Measurements from ENCODE around the gene ALK.
A peak's percentile ranks its signal among the peaks of the same experiment; 100 is the strongest.

Gene ALK

GRCh38 chr2:29638641-29639040 is 282.7 kb downstream of the ALK start:
- no peak overlapping the region for H3K4me3 ChIP-seq (ENCODE audit: low read length)
- H3K36me3 ChIP-seq (ENCODE audit: control insufficient read depth, insufficient read depth, low read length), result no peaks in the 10 kb centered on the region
- H3K4me1 ChIP-seq (ENCODE audit: control insufficient read depth, insufficient read depth, low read length), result no peaks in the 10 kb centered on the region
- H3K9ac ChIP-seq (ENCODE audit: low read length), result no peak overlapping the region
- H3K27me3 ChIP-seq (ENCODE audit: control insufficient read depth, insufficient read depth, low read length), result no peaks in the 10 kb centered on the region
- H3K27ac ChIP-seq (ENCODE audit: low read depth, low read length), result no peak overlapping the region

GRCh38 chr2:29634916-29635315 is 286.5 kb downstream of the ALK start:
- Histone ChIP-seq H3K9ac (ENCODE audit: low read length) (no peak overlapping the region), H3K4me1 (ENCODE audit: control insufficient read depth, insufficient read depth, low read length) (no peaks in the 10 kb centered on the region), H3K4me3 (ENCODE audit: low read length) (no peak overlapping the region), H3K36me3 (ENCODE audit: control insufficient read depth, insufficient read depth, low read length) (no peaks in the 10 kb centered on the region), H3K27me3 (ENCODE audit: control insufficient read depth, insufficient read depth, low read length) (no peaks in the 10 kb centered on the region), H3K27ac (ENCODE audit: low read depth, low read length) (no peak overlapping the region)

DNA sequence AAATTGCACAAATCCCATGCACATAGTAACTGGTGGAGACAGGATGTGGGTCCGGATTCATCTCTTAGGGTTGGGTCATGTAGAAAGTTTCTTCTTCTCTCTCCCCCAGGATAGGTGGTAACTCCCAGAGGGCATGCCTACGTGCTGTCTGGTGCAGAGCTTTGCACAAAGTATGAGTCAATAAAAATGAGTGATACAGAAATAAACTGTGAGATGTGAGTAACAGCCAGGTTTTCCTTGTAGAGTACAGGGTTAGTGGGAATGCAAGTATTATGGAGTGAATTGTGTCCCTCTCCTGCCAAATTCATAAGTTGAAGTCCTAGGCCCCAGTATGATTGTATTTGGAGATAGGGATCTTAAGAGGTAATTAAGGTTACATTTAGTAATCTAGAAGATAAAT is 289.4 kb downstream of the ALK start:
- Histone ChIP-seq H3K4me1 (ENCODE audit: control insufficient read depth, insufficient read depth, low read length) (peaks cover 4% of the 10 kb centered on the region), H3K27me3 (ENCODE audit: control insufficient read depth, insufficient read depth, low read length) (no peaks in the 10 kb centered on the region), H3K4me3 (ENCODE audit: low read length) (no peak overlapping the region), H3K36me3 (ENCODE audit: control insufficient read depth, insufficient read depth, low read length) (no peaks in the 10 kb centered on the region), H3K27ac (ENCODE audit: low read depth, low read length) (no peak overlapping the region), H3K9ac (ENCODE audit: low read length) (no peak overlapping the region)

DNA sequence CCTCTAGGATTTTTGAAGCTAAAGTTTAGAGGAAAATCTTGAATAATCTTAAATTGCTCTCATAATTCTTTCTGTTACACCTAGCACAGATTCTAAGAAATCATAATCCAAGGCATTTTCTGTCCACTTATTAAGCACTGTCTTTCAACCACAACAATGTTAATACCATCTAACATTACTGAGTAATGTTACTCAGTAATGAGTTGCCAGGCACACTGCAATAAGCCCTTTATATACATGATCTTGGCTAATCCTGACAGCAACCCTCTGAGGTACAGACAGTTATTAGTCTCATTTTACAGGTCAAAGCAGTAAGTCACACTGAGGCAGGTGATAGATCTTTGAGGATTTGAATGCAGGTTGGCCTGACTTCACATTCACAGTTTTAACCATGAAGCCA is 291.9 kb downstream of the ALK start:
- H3K36me3 ChIP-seq (ENCODE audit: control insufficient read depth, insufficient read depth, low read length), result no peaks in the 10 kb centered on the region
- H3K9ac ChIP-seq (ENCODE audit: low read length), result no peak overlapping the region
- H3K4me3 ChIP-seq (ENCODE audit: low read length), result no peak overlapping the region
- no peaks in the 10 kb centered on the region for H3K27me3 ChIP-seq (ENCODE audit: control insufficient read depth, insufficient read depth, low read length)
- peaks cover 4% of the 10 kb centered on the region for H3K4me1 ChIP-seq (ENCODE audit: control insufficient read depth, insufficient read depth, low read length)
- no peak overlapping the region for H3K27ac ChIP-seq (ENCODE audit: low read depth, low read length)

DNA sequence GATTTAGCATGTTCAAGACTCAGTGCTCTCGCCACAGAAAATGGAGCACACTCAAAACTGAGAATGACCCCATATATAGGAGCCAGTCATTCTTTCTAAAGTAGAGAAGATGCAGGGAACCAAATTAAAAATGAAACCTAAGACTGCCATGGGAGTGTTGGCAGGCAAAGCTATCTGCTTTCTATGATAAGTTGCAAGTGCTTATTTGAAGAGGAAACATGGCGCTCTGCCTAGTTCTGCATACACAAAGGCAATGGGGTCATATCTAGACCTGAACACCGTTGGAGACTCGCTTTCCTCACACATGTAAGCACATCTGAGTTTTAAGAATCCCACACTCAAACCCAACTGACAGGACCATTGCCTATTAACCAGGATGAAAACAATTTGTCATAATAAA is 292.5 kb downstream of the ALK start:
- Histone ChIP-seq H3K4me3 (ENCODE audit: low read length) (no peak overlapping the region), H3K27ac (ENCODE audit: low read depth, low read length) (peak overlapping the region; percentile 8), H3K27me3 (ENCODE audit: control insufficient read depth, insufficient read depth, low read length) (no peaks in the 10 kb centered on the region), H3K4me1 (ENCODE audit: control insufficient read depth, insufficient read depth, low read length) (peaks cover 4% of the 10 kb centered on the region), H3K36me3 (ENCODE audit: control insufficient read depth, insufficient read depth, low read length) (no peaks in the 10 kb centered on the region), H3K9ac (ENCODE audit: low read length) (no peak overlapping the region)

DNA sequence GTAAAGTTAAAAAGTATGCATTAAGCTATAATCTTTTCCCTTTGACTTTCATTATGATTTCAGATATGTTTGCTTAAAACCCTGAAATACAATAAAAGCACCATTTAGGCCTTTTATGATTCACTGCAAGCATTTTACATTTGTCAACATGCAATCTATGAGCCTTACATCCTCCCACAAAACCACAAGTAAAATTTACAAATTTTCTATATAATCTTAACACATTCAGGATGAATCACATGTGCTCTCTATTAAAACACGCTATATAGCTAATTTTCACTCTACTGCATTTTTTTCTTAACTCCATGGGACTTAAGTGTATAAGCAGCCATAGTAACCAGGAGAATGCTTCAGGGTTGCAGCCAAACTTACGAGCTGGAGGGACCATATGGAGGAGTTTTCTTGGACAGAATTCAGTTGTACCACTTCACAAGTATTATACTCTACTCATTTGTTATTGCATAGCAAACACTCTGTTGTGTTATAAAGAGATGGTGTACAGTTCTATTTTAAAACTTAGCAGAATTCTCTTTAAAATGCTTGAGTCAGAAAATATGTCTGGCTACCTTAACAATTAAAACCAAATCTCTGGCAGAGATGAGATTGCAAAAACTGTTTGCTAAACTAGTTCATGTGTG is 293.2 kb downstream of the ALK start:
- no peak overlapping the region for H3K4me3 ChIP-seq (ENCODE audit: low read length)
- H3K9ac ChIP-seq (ENCODE audit: low read length), result no peak overlapping the region
- peak overlapping the region; percentile 8 for H3K27ac ChIP-seq (ENCODE audit: low read depth, low read length)
- peaks cover 4% of the 10 kb centered on the region for H3K4me1 ChIP-seq (ENCODE audit: control insufficient read depth, insufficient read depth, low read length)
- H3K36me3 ChIP-seq (ENCODE audit: control insufficient read depth, insufficient read depth, low read length), result no peaks in the 10 kb centered on the region
- H3K27me3 ChIP-seq (ENCODE audit: control insufficient read depth, insufficient read depth, low read length), result no peaks in the 10 kb centered on the region

DNA sequence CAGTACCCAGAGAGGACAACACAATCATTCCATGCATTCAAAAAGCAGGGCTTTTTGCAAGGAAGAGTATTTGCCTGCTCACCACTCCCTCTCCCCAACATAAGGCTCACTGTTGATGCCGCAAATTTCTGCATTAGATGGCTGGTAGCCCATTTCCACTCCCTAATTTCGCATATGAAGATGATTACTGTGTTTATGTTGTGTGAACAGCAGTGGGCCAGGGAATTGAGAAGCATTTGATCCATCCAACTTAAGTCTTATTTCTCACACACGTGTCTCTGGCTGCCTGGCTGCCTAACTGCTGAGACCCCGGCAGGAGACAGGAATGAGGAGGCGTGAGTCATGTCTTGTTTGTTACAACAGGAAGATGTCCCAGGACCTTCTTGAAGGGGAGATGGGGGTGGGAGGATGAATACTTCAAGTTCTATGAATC is 294.1 kb downstream of the ALK start:
- no peak overlapping the region for H3K27ac ChIP-seq (ENCODE audit: low read depth, low read length)
- no peaks in the 10 kb centered on the region for H3K36me3 ChIP-seq (ENCODE audit: control insufficient read depth, insufficient read depth, low read length)
- H3K4me1 ChIP-seq (ENCODE audit: control insufficient read depth, insufficient read depth, low read length), result peaks cover 4% of the 10 kb centered on the region
- H3K4me3 ChIP-seq (ENCODE audit: low read length), result no peak overlapping the region
- H3K9ac ChIP-seq (ENCODE audit: low read length), result no peak overlapping the region
- no peaks in the 10 kb centered on the region for H3K27me3 ChIP-seq (ENCODE audit: control insufficient read depth, insufficient read depth, low read length)

DNA sequence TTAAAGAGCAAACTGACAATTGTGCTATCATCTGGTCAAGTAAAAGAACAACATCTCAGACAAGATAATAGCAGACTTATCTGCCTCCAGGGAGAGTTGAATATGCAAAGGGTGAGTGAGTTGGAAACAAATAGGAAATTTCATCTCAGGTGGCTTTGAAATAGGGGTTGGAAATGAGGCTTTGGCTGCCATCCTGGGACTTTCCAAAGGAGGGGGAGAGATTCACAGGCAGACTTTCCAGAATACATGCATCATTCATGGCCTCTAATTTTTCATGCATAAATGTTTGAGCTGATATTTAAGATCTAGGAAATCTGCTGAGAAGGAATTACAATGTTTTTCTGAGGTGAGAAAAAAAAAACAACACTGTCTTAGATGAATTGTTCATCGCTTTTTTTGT is 300.5 kb downstream of the ALK start:
- Histone ChIP-seq H3K36me3 (ENCODE audit: control insufficient read depth, insufficient read depth, low read length) (no peaks in the 10 kb centered on the region), H3K4me3 (ENCODE audit: low read length) (no peak overlapping the region), H3K27ac (ENCODE audit: low read depth, low read length) (no peak overlapping the region), H3K4me1 (ENCODE audit: control insufficient read depth, insufficient read depth, low read length) (no peaks in the 10 kb centered on the region), H3K9ac (ENCODE audit: low read length) (no peak overlapping the region), H3K27me3 (ENCODE audit: control insufficient read depth, insufficient read depth, low read length) (no peaks in the 10 kb centered on the region)

GRCh38 chr2:29619689-29620088 is 301.7 kb downstream of the ALK start:
- Histone ChIP-seq H3K27ac (ENCODE audit: low read depth, low read length) (no peak overlapping the region), H3K27me3 (ENCODE audit: control insufficient read depth, insufficient read depth, low read length) (no peaks in the 10 kb centered on the region), H3K9ac (ENCODE audit: low read length) (no peak overlapping the region), H3K4me3 (ENCODE audit: low read length) (no peak overlapping the region), H3K36me3 (ENCODE audit: control insufficient read depth, insufficient read depth, low read length) (no peaks in the 10 kb centered on the region), H3K4me1 (ENCODE audit: control insufficient read depth, insufficient read depth, low read length) (no peaks in the 10 kb centered on the region)

DNA sequence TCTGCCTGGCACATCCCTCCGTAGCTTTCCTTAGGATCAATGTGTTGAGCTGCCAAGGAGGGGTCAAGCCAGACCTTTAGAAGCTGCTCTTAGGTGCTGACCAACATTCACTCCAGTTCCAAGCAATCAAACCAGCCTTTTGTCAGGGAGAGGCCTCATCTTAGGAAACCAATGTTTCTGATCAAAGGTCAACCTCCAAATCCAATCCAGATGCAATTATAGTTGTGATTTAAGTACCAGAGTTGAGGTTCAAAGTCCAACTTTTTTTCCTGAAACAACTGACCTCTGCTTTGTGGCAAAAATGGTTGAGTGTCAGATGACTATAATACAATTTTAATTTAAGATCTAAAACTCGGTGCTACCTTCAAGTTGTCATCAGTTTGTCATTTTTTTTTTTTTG is 303.4 kb downstream of the ALK start:
- no peaks in the 10 kb centered on the region for H3K4me1 ChIP-seq (ENCODE audit: control insufficient read depth, insufficient read depth, low read length)
- no peaks in the 10 kb centered on the region for H3K27me3 ChIP-seq (ENCODE audit: control insufficient read depth, insufficient read depth, low read length)
- H3K36me3 ChIP-seq (ENCODE audit: control insufficient read depth, insufficient read depth, low read length), result no peaks in the 10 kb centered on the region
- no peak overlapping the region for H3K4me3 ChIP-seq (ENCODE audit: low read length)
- H3K9ac ChIP-seq (ENCODE audit: low read length), result no peak overlapping the region
- no peak overlapping the region for H3K27ac ChIP-seq (ENCODE audit: low read depth, low read length)

- H3K27me3 ChIP-seq (ENCODE audit: control insufficient read depth, insufficient read depth, low read length), result no peaks in the 10 kb centered on the region
- no peaks in the 10 kb centered on the region for H3K4me1 ChIP-seq (ENCODE audit: control insufficient read depth, insufficient read depth, low read length)
- no peak overlapping the region for H3K27ac ChIP-seq (ENCODE audit: low read depth, low read length)
- no peaks in the 10 kb centered on the region for H3K36me3 ChIP-seq (ENCODE audit: control insufficient read depth, insufficient read depth, low read length)
- H3K4me3 ChIP-seq (ENCODE audit: low read length), result no peak overlapping the region
- H3K9ac ChIP-seq (ENCODE audit: low read length), result no peak overlapping the region
Measured at GRCh38 chr2:29617351-29617750, 304.0 kb downstream of the ALK start.

GRCh38 chr2:29616569-29616968 is 304.8 kb downstream of the ALK start:
- H3K27ac ChIP-seq (ENCODE audit: low read depth, low read length), result no peak overlapping the region
- no peaks in the 10 kb centered on the region for H3K36me3 ChIP-seq (ENCODE audit: control insufficient read depth, insufficient read depth, low read length)
- H3K4me3 ChIP-seq (ENCODE audit: low read length), result no peak overlapping the region
- H3K9ac ChIP-seq (ENCODE audit: low read length), result no peak overlapping the region
- no peaks in the 10 kb centered on the region for H3K27me3 ChIP-seq (ENCODE audit: control insufficient read depth, insufficient read depth, low read length)
- H3K4me1 ChIP-seq (ENCODE audit: control insufficient read depth, insufficient read depth, low read length), result no peaks in the 10 kb centered on the region

- H3K4me1 ChIP-seq (ENCODE audit: control insufficient read depth, insufficient read depth, low read length), result no peaks in the 10 kb centered on the region
- no peak overlapping the region for H3K27ac ChIP-seq (ENCODE audit: low read depth, low read length)
- H3K4me3 ChIP-seq (ENCODE audit: low read length), result no peak overlapping the region
- H3K36me3 ChIP-seq (ENCODE audit: control insufficient read depth, insufficient read depth, low read length), result no peaks in the 10 kb centered on the region
- no peak overlapping the region for H3K9ac ChIP-seq (ENCODE audit: low read length)
- no peaks in the 10 kb centered on the region for H3K27me3 ChIP-seq (ENCODE audit: control insufficient read depth, insufficient read depth, low read length)
Measured at GRCh38 chr2:29615841-29616240, 305.5 kb downstream of the ALK start.
